Femur (tissue), 1 donor: ENCODE data around the gene TNNI2.

Experiments
- DNase-seq: peaks from one replicate; pipeline ENCODE4 v3.0.0-alpha.2; 2017

The TNNI2 gene

DNA sequence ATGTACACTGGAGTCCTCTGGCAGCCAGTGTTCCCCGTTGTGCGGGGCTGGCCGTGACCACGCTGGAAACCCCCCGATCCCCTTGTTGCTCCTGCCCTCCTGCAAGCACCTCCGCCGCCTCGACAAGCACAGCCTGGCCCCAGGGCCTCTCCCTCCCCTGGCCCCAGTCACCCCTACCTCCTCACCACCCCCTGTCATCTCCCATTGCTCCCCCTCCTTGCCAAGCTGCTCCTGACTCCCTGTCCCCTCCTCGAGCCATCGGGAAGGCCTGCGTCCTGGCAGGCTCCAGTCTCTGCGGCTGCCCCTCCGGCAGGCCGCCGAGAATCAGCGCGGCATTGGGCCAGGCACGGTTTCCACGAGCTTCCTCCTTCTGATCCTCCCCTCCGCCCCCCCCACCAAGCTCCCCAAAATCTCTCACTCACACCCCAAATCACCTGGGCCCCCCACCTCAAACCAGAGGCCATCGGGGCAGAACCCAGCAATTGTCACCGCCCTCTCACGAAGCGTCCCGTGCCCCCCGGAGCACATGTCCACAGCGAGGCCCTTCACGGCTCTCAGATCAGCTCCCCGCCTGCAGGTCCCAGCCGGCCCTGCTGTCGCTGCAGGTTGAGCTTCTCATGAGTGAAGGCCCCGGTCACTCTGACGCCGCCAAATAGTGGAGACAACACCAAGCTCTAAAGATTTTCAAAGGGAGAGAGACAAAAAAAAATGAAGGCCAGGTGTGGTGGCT lies 8.4 kb downstream of the TNNI2 start:
- DNase-seq = no peak

DNA sequence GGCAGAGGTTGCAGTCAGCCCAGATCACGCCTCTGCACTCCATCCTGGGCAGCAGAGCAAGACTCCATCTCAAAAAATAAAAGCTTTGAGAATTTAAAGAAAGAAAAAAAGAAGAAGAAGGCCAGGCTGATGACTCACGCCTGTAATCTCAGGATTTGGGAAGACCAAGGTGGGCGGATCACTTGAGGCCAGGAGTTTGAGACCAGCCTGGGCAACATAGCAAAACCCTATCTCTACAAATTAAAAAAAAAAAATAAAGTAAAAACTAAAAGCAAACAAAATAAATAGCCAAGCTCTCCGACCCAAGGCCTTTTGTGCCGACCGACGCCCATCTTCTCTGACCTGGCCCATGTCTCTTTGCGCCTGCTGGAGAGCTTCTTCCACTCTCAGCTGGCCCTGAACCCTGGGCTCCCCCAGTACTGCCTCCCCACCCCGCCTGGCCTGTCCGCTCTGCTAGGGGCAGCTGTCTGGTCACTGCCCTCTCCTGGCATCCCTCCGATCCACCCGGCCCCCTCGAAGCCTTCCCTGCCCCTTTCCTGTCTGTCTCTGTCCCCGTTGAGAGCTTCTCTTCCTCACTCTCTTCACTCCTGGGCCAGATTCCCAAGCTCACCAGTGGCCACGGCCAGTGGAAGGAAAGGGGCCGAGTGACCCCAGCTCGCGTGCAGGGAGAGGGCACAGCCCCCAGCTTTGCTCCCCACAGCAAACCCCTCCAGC lies 9.3 kb downstream of the TNNI2 start:
- no peak for DNase-seq

DNA sequence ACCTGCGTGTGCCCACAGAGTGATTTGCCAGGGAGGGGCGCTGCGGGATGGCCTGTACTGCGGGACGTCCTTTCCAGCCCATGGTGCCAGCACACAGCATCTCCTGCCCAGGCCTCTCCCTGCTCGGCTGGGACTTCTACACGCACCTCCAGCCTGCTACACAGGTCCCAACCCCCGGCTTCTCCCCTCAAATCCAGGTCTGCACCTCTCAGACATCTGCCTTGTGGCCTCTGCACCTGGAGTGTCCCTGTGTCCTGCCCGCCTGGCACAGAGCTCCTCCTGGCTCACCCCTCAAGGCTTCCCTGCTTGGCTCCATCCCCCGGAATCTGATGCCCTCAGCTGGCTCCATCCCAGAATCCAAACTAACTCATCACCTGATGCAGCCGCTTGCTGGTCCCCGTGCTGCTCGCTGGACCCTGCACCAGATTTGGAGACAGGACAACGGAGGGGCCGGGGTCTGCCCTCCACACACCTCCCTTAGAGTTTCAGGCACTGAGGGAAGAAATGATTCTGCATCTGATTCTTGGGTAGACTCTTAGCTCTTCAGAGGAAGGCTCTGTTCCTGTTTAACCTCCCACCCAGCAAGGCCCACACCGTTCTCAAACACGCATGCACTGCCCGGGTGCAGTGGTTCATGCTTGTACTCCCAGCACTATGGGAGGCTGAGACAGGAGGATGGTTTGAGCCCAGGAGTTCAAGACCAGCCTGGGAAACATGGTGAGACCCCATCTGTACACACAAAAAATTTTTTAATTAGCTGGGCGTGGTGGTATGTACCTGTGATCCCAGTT lies 10.1 kb downstream of the TNNI2 start:
- DNase-seq = no peak

DNA sequence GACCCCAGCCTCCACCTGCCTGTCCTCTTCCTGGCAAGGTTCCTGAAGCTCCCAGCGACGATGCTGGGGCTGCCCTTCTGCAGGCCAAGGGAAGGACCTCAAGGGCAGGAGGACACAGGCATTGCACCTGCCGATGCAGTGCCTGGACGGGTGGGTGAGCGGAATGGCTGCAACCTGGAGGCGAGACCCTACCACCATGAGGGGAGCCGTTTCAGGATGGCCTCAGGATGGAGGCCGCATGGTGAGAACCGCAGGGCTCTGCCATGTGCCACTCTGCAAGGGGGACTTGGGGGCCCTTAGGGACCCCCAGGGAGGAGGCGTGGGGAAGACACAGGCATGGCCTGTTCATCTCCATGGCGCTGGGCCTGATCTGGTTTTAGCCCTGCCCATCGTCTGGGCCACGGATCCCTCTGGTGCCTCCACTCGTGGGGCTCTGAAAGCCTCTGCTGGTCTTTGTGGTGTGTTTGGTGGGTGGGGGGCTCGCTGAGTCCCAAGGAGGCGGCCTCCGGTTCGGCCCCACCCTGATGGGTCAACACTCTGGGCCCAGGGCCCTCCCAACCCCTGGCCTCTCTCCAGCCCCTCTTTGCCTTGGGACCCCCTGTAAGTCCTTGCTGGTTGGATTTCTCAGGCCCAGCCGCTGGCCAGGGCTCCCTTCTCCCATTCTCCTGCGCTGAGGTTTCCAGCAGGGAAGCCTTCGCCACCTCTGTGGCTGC lies 12.8 kb downstream of the TNNI2 start:
- DNase-seq = no peak

DNA sequence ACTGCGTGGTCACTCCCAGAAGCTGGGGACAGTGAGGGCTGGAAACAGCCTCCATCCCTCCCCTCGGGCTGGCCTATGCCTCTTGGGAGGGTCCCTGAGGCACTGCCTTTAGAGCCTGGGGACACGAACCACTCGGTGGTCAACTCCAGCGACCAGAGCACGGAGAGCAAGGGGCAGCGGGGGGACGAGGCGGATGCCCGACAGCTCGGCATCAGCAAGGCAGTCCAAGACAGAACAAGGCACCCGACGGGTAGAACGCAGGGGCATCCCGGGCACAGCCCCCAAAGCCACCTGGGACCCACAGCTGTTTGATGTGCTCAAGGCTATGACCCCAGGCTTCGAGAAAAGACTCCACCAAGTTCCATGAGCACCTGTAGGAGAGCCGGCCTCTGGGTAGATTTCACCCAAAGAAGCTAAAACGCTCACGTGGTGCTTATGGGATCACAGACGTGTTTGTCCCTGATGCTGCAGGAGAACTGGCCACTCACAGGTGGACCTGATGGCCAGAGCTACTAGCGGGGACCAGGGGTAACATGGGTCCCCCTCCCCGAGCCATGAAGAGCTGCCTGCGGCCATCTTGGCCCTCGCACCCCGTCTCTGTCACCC lies 13.6 kb downstream of the TNNI2 start:
- DNase-seq = no peak

DNA sequence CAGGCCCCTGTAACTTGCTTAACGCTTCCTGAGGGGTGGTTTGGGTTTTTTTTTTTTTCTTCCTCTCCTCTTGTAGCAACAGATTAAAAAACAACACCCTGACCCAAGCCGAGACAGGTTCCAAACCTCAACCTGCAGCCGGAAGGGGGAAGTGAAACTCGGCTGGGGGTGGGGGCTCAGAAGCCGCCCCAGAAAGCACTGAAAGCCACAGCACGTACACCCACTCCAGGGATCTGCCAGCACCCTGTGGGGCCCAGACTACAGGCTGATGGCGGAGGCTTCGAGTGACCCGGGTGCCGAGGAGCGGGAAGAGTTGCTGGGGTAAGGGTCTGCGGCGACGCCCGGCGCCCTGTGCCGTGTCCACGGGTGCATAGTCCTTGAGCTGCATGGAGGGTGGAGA lies 14.1 kb downstream of the TNNI2 start, which contains the start of gene LSP1:
LSP1 (plus strand) TSS at position 208 of the 400 bp plus-strand sequence; CDS start at position 269, 61 bp downstream.
- DNase-seq = peak; percentile 67

DNA sequence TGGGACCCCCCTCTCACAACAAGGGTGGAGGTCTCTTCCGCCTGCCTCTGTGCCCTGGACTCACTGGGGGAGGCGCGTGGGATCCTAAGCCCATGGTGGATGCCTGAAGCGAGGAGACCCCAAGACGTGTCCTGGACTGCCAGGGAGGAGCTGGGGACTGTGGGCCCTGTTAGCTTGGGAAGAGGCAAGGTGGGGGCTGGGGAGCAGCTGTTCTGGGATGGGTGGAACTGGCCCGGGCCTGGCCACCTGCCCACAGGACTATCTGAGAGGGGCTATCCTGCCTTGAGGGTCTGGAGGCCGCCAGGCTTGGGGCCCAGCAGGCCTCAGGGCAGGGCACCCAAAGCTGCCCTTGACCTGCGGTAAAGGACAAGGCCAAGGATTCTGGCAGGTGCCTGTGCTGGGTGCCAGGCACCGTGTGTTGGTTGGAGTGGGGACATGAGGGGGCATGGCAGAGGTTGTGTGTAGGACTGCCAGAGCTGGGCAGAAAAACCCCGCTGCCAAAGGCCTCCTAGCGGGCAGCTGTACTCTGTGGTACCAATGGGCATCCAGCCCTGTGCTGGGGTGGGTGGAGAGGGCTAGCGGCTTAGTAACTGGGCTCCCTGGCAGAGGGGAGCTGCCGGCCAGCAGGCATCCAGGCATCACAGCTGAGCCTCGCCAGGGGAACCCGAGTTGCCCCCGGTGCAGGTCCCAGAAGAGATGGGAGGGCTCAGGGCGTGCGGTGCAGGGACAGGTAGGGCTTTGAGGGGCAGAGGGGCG lies 14.8 kb downstream of the TNNI2 start:
- no peak for DNase-seq

DNA sequence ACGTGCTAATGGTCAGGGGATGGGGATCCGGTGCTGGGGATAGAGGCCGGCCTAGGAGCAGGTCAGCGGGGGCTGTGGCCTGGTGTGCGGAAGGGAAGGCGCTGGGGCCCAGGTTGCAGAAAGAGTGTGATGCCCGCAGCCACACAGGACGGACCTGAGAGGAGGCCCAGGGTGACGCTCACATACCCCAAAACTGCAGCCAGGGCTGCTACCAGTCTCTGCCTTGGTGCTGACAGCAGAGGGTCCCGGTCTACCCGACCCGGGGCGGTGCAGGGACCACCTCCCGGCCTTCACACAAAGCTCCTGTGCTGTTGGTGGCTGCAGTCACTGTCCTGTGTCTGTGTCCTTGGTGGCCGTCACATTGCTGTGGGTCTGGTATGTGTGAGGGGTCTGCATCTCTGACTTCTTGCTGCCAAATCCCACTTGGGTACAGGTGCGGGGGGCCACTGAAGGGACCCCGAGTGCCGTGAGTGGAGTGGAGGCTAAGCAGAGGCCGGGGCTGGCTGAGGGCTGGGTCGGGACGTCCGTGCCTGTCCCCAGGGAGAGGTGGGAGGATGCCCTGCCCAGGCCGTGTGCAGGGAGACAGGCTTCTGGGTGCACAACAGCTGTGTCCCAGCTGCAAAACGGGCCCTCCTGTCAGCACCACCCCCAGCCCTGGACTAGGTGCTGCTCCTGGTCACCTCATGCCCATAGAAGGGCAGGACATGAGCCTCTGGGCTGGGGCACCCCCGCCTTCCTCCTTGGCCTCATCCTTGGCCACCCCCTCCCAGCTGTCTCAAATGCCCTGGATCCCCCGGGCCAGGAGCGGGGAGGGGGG lies 15.6 kb downstream of the TNNI2 start:
- DNase-seq = no peak

DNA sequence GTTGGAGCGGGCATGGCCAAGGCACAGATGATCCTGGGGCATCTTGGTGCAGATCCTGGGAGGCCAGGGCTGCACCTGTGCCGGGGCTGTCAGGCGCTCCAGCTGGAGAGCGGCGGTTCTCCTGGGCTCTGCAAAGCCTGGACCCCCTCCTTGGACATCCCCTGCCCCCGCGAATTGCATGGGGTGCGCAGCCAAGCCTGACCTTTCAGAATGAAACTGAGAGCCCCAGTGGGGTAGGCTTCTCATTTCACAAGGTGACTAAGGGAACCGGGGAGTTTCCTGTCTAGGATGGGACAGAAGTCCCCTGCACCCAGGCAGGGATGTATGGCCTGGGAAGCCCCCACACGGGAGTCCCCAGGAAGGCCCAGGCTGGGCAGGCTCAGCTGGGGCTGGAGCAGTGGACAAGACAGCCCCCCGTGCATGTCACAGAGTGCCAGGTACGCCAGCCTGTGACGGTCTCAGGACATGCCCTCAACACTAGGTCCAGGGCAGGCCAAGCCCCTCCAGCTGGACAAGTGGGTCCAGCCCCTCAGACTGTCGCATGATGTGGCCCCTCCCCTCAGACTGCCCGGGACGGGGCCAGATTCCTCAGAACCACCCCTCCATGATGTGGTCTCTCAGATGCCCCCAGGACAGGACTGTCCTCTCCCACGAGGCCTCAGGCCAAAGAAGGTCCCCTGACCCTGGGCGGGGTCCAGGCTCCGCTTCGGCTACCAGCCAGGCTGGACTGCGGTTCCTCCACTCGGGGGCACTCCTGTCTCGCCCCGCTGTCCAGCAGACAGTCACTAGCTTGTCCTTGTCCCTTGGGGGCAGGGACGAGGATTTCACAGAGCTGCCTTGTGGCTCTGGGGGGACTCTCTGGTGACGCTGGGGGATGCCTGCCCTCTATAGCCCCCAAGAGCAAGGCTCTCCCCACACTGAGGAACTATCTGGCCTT lies 16.4 kb downstream of the TNNI2 start:
- no peak for DNase-seq

DNA sequence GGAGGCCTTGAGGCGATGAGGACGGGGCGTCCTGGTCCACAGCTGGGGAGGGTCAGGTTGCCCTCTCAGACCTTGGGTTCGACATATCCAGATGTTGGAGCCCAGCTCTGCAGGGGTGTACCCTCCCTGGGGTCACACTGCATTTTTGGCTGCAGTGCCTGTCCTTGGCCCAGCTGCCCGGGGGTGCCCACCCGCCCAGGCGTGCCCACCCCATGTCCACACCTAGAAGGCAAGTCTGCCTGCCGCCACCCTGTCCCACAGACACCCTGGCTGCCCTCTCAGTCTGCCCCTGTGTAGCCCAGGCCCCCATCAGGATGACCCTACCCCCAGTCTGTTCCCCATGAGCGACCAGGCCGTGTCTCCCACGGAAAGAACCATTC lies 17.1 kb downstream of the TNNI2 start:
- no peak for DNase-seq

DNA sequence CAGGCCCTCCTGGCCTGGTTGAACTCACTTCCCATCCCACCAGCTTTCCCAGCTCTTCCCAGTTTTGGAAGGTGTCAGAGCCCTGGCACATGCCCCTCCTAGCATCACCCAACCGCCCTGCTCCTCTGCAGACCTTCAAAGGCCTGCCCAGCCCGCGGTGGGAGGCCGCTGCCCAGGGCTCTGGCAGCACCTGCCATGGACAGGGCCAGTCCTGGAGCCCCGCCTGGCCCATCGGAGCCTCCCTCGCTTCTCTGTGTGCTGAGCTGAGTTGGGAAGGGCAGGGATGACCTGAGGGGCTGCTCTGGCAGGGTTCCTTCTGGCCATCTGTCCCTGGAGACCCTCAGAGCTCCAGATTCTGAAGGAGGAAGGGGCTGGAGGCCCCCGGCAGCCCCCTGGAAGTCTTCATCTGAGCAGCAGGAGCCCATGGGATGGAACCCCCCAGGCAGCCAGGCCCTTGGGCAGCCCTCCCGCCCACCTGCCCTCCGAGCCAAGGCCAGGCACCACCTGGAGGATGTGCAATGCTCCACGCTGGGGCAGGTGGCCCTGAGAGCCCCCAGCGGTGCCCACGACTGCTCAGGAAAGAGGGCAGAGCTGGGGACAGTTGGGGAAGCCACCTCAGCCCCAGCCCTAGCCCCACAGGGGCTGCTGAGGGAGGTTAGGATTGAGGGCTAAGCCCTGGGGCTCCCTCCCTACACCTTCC lies 17.7 kb downstream of the TNNI2 start:
- DNase-seq = no peak

DNA sequence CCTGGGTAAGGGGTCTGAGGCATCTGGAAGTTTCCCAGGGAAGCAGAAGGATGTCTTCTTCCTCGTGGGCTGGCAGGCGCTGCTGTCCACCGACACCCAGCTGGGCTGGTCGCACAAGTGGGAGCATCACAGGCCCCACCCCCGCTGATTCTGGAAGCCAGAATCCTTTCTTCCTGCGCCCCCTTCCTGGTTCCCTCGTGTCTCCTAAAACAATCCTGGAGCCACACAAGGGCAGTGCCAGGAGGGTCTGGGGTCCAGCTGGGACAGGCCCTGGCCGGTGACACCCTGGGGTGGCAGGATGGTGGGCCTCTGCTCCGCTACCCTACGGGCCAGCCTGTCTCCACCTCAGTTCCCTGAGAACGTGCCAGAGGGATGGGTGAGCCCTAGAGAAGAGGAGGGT lies 18.3 kb downstream of the TNNI2 start:
- DNase-seq = no peak

DNA sequence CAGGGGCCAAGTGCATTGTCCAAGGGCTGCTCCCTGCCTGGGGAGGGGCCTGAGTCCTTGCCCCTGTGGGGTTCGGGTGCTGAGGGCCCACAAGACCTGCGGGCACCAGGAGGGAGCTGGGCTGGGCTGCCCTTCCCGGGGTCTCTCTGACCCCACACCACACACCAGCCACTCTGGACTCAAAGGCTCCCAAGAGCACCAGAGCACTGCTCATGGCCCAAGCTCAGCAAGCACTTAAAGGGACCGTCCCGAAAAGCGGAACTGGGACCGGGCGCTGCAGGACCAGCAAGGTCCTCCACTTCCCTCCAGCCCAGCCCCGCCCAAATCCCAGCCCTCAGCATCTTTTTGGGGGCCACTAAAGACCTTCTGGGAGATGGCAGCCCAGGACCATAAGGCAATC lies 19.4 kb downstream of the TNNI2 start:
- DNase-seq = no peak

DNA sequence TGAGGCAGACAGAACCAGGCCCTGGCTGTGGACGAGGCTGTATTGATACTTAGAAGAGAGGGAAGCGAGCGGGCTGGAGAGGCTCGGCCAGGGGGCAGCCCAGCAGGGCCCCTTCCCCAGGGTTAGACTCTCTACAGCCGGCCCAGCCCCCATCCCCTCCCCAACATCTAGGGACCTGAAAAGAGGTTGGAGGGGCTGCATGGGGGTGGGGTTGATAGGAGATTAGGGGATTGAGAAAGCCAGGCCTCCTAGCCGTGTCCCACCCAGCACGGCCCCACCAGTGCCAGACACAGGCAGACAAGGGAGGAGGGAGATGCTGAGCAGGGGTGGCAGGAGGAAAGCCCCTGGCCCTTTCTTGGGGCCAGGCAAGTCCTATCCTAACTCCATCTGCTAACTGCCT lies 19.8 kb downstream of the TNNI2 start:
- no peak for DNase-seq

DNA sequence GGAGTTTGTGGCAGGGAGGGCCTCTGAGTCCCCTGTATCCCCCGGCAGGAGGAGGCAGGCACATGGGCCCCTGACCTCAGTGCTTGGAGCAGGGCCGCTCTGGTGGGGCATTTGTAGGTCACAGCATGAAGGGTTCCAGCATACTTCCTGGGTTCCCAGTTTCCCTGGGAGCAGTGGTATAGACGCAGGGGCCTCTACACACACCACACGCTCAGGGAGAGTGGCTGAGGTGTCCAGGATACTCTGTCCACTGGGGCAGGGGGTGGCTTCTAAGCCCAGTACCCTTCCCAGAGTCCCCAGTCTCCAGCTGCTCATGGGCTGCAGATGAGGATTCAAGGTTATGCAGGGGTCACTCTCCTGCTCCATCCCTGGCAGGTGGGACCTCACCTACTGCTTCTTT lies 20.2 kb downstream of the TNNI2 start:
- no peak for DNase-seq

DNA sequence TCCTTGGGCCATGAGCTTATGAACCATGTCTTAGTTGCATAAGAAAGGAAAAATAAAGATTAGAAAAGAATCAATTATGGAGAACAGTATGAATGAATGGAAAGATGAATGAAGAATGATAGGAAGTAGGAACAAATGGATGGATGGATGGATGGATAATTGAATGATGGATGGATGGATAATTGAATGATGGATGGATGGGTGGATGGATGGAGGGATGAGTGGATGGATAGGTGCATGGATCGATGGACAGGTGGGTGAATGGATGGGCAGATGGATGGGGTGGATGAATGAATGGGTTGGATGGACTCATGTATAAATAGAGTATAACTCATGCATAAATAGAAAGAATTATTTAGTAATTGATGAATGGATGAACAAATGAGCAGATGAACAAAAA lies 21.3 kb downstream of the TNNI2 start:
- no peak for DNase-seq

DNA sequence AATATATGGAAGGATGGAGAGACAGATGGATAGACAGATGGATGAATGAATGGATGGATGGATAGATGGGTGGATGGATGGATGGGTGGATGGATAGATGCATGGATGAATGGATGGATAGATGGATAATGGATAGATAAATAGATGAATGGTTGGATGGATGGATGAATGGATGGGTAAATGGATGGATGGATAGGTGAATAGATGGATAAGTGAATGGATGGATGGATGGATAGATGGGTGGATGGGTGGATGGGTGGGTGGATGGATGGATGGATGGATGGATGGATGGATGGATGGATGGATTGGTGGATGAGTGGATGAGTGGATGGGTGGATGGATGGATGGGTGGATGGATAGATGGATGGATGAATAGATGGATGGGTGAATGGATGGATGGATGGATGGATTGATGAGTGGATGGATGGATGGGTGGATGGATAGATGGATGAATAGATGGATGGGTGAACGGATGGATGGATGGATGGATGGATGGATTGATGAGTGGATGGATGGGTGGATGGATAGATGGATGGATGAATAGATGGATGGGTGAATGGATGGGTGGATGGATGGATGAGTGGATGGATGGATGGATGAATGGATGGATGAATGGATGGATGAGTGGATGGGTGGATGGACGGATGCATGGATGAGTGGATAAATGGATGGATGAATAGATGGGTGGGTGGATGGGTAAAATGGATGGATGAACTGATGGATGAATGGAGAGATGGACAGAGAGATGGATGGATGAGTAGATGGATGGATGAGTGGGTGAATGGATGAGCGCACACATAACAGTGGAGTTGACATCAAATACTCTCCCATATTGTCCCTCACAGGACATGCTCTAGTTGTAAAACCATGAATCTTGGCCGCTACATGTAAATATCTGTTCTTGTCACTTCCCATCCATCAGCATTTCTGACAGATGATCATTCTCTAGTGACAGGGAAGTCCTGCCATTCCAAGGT lies 22.9 kb downstream of the TNNI2 start:
- no peak for DNase-seq
